Measurements from ENCODE around the gene ABCA7.

The ABCA7 gene, protein sequence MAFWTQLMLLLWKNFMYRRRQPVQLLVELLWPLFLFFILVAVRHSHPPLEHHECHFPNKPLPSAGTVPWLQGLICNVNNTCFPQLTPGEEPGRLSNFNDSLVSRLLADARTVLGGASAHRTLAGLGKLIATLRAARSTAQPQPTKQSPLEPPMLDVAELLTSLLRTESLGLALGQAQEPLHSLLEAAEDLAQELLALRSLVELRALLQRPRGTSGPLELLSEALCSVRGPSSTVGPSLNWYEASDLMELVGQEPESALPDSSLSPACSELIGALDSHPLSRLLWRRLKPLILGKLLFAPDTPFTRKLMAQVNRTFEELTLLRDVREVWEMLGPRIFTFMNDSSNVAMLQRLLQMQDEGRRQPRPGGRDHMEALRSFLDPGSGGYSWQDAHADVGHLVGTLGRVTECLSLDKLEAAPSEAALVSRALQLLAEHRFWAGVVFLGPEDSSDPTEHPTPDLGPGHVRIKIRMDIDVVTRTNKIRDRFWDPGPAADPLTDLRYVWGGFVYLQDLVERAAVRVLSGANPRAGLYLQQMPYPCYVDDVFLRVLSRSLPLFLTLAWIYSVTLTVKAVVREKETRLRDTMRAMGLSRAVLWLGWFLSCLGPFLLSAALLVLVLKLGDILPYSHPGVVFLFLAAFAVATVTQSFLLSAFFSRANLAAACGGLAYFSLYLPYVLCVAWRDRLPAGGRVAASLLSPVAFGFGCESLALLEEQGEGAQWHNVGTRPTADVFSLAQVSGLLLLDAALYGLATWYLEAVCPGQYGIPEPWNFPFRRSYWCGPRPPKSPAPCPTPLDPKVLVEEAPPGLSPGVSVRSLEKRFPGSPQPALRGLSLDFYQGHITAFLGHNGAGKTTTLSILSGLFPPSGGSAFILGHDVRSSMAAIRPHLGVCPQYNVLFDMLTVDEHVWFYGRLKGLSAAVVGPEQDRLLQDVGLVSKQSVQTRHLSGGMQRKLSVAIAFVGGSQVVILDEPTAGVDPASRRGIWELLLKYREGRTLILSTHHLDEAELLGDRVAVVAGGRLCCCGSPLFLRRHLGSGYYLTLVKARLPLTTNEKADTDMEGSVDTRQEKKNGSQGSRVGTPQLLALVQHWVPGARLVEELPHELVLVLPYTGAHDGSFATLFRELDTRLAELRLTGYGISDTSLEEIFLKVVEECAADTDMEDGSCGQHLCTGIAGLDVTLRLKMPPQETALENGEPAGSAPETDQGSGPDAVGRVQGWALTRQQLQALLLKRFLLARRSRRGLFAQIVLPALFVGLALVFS (N-terminal part only)

DNA sequence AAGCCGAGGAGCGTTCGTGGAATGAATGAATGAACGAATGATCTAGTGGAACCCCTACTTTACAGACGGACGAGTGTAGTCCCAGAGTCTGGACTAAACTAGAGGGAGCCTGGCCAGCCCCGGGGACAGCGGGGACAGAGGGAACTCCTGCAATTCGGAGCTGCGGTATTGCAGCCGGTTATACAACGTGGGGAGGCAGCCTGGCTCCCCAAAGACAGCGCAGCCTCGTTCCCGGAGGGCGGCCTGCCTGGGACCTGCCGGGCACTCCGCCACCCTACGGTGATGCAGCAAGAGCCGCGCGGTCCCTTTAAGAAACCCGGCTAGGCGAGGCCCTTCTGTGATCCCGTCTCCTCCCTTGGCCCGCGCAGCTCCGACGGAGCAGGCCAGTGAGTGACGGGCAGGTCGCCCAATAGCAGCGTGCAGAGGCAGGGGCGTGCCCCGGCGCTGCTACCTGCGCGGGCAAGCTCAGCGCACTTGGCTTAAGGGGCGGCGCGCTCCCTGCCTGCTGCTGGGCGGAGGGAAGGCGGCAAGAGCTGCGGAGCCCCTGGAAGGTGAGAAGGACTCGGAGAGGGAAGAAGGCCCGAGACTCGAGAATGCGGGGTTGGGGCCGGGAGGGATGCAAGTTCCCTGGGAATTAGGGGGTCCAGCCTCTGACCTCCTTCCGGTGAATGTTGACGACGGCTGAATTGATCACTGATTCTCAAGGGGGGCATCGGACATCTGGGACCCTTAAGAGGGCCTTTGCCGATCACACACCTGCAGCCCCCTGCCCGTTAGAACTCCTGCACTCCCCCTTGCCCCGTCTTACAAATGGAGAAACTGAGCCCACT is at the start of gene ABCA7:
TSS of gene ABCA7 (plus strand) at position 462 of the 830 bp plus-strand sequence. CDS start 1,255 bp downstream, outside the sequence.
- DNase-seq = peak; percentile 99

DNA sequence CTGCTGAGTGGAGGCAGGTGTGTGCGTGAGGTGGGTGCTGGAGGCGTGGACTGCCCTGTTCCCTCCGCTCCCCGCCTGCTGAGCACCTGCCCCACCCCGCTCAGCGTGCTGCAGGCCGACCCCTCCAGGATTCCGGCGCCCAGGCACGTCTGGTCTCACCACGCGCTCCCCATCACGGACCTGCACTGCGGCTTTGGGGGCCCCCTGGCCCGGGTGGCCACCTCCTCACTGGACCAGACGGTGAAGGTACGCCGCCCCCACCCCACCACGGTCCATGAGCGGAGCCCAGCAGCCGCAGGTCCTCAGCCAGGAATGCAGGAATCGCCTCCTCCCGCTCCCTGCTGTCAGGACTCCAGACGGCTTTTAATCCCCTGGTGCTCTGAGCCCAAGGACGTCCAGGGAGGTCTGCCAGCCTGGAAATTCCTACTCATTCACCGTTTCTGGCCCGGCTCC is 49.8 kb upstream of the ABCA7 start:
- no peak for DNase-seq

DNA sequence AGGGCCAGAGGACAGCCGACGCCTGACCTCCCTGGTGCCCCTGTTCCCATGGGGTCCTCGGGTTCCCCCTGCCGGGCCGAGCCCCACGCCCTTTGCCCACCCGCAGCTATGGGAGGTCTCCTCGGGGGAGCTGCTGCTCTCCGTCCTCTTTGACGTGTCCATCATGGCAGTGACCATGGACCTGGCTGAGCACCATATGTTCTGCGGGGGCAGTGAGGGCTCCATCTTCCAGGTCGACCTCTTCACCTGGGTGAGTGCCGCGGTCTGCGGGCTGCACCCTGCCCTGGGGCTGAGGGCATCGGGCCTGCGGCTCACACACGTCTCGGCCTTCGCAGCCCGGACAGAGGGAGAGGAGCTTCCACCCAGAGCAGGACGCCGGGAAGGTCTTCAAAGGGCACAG is 49.2 kb upstream of the ABCA7 start:
- no peak for DNase-seq

DNA sequence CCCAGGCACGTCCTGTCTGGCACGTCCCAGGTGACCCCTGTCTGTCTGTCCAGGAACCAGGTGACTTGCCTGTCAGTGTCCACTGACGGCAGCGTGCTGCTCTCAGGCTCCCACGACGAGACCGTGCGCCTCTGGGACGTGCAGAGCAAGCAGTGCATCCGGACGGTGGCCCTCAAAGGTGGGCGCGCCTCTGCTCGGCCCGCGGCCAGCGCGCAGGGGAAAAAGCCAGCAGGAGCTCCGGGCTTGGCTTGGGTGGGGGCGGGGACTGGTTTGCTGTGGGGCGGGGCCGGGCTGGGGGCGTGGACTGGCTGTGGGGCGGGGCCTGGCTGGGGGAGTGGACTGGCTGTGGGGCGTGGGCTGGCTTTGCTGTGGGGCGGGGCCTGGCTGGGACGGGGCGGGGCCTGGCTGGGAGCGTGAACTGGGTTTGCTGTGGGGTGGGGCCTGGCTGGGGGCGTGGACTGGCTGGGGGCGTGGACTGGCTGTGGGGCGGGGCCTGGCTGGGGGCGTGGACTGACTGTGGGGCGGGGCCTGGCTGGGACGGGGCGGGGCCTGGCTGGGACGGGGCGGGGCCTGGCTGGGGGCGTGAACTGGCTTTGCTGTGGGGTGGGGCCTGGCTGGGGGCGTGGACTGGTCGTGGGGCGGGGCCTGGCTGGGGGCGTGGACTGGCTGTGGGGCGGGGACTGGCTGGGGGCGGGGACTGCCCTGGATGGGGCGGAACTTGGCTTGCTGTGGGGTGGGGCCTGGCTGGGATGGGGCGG is 48.6 kb upstream of the ABCA7 start:
- DNase-seq = peak; percentile 58

DNA sequence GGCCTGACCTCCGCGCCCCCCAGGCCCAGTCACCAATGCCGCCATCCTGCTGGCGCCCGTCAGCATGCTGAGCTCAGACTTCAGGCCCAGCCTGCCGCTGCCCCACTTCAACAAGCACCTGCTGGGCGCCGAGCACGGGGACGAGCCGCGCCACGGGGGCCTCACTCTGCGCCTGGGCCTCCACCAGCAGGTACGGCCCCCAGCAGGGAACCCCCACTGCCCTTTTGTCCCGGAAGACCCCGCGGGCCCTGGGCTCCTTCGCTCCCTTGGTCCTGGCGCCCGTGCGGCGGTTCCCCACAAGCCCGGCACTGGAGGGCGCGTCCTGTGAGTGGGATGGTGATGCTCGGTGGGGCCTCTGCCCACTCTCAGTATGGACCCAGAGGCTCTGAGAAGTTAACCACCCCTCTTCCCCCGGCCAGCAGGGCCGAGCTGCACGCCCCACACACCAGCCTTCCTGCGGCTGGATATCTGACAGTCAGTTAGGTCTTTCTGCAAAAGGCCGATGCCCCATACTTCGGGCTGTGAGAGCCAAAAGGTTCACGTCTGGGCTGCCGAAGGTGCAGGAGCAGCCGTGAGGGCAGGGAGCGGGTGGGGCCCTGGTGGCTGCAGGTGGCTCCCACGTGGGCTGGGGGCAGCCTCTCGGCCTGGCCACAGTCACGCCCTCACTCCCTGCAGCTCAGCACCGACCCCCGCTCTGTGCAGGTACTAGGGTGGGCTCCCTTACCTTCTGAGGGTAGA is 47.8 kb upstream of the ABCA7 start:
- no peak for DNase-seq

DNA sequence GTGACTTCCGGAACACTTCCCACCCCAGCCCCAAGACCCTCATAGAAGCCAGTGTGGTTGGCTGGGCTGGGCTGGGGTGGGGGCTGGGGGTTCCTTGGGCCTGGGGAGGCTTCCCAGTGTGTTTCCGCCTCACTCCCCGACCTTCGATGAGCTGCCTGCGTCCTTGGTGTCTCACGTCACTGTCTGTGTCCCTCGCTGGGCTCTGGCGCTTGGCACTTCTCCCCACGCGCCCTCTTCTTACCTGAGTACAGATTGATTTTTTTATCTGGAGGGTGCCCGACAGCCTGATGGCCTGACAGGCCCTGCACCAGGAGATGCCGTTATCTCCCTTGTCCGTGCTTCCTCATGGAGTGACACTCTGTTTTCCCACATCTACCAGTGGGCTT is 47.2 kb upstream of the ABCA7 start:
- no peak for DNase-seq

DNA sequence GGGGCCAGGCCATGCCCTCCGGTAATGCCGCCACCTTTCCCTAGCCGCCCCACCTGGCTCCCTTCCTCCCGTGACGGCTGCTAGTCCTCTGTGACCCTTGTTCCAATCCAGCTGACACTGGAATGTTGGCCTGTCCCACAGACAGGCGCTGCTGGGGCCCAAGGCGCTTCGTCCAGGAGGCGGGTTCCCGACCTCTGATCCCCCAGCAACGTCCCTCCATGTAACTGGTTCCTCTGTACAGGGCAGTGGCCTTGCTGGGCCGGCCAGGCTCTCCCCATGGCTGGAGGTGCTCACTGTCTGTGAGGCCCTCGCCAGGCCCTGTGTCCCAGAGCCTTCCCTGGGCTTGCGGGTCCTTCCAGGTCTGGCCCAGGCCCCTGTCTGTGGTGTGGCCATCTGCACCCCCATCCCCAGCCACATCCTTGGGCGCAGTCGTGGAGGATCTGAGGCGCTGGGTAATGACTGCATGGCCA is 46.5 kb upstream of the ABCA7 start:
- DNase-seq = no peak

DNA sequence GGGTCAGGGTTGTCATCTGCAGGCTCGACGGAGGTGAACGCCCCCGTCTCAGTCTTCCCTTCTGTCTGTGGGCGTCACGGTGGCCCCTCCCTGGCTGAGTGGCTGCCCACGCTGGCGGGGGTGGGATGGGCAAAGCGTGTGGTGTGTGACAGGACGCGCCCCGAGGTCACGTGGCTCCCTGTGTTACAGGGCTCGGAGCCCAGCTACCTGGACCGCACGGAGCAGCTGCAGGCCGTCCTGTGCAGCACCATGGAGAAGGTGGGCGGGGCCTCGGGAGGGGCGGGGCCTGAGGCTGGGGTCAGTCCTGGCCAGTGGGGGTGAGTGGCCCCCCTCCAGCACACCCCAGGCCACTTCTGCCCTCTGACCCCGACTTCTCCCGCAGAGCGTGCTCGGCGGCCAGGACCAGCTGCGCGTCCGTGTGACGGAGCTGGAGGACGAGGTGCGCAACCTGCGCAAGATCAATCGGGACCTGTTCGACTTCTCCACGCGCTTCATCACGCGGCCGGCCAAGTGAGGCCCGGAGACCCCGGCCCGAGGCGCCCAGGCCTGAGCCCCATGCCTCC is 46.0 kb upstream of the ABCA7 start:
- DNase-seq = no peak

DNA sequence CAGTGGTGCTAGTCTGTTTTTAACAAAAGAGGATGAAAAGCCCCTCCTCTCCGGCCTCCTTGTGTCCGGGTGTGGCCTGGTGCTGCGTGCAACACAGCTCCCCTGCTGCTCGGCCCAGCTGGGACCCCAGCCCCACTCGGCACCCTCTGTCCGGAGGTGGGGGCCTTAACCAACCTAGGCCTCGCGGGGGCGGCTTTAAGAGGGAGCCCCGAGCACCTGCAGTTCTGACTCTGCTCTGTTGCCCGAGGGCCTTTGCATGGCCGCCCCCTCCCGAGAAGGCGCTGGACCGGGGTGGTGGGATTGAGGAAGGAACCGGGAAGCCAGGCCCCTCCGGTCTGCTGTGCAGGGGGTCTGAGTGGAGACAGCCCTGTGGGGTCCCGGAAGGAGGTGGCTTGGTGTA is 45.4 kb upstream of the ABCA7 start:
- no peak for DNase-seq

DNA sequence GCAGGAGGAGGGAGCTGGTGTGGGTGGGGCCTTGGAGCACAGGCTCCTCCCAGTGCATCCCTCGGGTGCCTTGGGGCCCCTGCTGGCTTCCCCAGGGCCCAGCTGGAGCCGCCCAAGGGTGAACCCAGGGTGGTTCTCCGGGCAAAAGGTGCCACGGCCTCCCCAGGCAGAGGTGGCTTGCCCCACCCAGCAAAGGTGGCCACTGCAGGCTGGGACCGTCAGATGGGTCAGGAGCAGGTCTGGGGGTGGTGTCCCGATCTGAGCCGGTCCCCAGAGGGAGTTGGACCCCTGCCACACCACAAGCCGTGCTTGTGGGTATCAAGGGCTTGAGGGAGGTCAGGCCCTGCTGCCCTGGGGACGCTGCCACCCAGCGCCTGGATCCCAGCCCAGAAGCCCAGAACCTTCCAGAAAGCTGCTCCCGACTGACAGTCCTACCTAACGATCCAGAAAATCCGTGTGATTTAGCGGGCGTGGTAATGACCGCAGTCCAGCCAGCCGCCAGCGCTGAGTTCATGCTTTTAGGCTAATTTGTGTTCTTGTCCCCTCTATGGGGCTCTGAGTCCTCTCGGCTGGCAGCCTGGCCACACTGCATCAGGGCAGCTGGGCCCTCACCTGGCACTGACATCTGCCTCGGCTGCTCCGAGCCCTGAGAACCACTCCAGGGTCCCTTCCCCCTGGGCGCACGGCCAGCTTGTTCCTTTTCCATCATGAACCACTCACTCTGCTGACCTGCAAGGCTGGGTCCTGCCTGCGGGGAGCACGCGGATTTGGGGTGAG is 44.7 kb upstream of the ABCA7 start:
- no peak for DNase-seq

DNA sequence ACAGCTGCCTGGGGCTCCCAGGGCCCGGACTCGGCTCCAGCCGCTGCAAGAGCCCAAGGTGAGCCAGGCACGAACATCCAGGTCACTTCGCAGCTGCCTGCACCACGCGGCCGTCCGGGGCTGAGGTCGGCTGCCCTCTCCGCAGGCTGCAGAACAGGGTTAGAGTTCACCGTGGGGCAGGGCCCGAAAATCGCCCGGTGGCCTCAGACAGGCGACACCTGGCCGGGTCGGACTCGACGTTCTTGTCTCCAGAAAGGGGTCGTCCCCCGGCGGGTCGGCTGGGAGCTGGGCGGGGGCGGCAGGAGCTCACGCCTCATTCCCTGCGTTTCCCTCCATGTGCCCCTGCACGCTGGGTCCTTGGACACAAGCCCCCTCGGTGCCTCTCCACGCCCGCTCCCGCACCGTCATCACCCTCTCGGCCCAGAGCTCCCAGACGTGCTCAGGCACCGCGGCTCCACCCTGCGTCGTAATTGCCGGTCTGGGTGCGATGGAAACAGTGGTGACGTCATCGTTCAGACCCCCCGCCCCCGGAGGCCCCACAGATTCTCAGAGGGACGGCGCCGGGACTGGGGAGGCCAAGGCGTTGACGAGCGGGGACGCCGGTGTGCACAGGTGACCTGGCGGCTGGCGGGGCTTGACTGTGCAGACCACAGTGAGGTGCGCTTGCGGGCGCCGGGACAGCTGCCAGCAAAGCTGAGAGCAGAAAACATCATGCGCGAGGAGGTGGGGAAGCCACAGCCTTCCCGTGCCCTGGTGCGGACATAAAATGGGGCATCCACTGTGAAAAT is 43.7 kb upstream of the ABCA7 start:
- peak; percentile 88 for DNase-seq

DNA sequence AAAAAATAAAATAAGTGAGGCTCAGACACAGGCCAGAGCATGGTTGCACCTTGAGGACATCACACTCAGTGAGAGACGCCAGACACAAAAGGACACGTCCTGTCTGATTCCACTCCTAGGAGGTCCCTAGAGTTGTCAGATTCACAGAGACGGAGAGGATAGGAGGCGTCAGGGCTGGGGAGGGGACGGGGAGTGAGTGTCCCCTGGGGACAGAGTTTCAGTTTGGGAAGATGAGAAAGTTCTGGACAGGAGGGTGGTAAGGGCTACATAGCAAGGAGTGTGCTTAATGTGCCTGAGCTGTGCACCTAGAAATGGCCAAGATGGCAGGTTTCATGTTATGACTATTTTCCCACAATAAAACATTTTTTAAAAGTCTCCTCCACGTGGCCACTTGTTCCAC is 41.8 kb upstream of the ABCA7 start:
- DNase-seq = no peak

DNA sequence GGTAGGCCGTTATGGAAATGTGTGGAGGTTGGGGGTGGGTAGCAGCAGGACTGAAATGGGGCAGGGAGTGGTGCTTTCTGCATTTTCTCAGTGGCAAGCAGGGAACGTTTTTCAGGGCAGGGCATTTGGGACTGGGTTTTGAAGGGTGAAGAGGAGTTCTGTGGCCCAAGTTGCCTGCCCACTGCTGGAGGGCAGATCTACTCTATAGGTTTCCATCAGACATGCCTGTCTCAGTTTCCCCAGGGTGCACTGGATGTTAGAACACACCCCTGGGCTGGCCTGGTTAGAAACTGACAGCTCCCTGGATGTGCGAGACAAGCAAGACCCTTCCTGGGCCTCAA is 40.6 kb upstream of the ABCA7 start:
- no peak for DNase-seq

DNA sequence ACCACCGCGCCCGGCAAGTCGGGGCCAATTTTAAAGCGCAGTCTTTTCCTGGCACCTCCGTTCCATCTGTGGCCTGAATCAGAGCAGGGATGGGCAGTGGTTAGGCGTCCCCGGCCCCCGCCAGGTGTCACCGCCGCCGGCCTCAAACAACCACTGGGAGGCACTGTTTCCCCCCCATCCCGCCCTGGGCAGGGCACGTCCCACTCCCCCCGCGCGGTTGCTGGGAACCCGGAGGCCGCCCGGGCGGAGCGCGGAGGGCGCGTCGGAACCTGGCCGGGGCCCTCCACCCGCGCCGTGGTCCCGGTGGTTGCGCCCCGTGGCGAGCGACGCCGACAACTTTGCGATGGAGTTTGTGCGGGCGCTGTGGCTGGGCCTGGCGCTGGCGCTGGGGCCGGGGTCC is 39.8 kb upstream of the ABCA7 start, which contains the start of gene GRIN3B:
TSS of gene GRIN3B (plus strand) at position 325 of the 400 bp plus-strand sequence. CDS start at position 344, 19 bp downstream.
- peak; percentile 71 for DNase-seq

DNA sequence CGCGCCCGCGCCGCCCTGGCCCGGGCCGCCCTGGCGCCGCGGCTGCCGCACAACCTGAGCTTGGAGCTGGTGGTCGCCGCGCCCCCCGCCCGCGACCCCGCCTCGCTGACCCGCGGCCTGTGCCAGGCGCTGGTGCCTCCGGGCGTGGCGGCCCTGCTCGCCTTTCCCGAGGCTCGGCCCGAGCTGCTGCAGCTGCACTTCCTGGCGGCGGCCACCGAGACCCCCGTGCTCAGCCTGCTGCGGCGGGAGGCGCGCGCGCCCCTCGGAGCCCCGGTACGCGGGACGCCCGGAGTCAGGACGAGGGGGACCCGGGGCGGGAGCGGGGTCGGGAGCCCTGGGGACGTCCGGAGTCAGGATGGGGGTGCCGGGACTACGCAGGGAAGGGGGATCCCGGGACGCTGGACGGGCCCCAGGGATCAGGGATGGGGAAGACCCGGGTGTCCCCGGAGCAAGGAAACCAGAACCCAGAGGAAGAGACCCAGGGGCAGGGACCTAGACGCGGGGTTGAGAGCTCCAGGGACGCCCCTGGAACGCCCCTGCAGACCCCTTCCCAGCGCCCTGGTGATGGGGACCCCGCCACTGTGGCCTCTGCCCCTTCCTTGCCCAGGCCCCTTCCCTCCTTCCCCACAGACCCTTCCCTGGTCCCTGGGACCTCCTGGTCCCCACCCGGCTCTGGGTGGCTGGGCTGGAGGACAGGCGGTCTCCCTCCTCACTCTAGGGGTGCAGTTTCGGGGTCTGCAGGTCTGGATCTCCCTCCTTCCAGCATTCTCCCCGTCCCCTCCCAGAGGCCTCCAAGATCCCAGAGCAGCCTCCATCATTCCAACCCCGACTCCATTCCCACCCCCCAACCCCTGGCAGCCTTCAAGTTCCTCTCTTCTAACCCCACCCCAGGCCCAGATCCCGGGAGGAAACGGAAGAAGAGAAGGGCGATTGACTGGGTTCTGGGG is 39.0 kb upstream of the ABCA7 start:
- DNase-seq = no peak

DNA sequence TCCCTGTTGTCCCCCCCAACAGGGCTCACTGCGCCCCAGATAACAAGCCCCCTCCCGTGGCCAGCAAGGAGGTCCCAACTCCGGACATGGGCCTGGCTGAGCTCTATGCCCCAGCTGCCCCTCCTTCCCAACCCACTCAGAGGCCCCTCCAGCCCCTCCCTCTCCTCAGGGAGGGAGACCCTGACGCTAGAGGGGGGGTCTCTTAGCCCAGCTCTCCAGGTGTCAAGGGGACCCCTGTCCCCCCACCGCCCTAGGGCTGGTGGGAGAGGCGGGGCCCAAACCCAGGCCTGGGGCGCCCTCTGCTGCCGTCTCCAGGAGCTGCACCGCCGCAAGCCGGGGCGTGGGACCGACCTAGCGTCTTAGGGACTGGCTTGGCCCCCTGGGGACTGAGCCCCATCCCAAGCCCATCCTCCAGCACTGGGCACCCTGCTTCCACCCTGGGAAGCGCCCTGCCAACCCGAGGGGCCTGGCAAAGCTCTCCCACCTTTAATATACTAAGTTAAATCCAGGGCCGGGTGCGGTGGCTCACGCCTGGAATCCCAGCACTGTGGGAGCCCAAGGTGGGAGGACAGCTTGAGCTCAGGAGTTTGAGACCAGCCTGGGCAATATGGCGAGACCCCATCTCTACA is 38.3 kb upstream of the ABCA7 start:
- DNase-seq = peak; percentile 73

DNA sequence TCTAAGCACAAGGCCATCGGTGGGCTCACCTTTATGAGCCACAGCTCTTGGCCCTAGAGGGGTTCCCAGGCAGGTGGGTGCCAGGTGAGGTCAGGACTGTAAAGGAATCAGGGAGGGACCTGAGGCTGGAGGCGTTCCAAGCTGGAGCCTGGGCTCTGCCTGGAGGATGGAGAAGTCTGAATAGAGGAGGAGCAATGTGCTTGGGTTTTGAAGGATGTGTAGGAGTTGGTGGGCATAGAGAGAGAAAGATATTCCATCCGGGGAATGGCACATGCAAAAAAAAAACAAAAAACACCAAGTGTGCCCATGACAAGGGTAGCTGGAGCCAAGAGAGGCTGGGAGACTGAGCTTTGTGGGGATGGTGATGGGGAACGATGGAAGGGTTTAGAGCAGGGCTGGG is 37.3 kb upstream of the ABCA7 start:
- no peak for DNase-seq

Measured in CD4-positive, alpha-beta T cell treated with Interleukin-17A for 1 hour (primary cell).